Measurements from ENCODE around the gene ARHGEF17. TPM values are rescaled to one million over a fixed set of nuclear protein-coding genes. Genes with fewer than 3 reads are reported as not detected.

ARHGEF17 gene
- total RNA-seq, 4 donors from 2014 or later = 54.0 to 125 (median 61.4) TPM

- Histone ChIP-seq H3K9me3 (no peaks in the 10 kb centered on the region), H3K27ac (no peak overlapping the region), H3K36me3 (no peaks in the 10 kb centered on the region), H3K4me1 (peaks cover 0 to 17% of the 10 kb centered on the region in 2 donors), H3K4me3 (replicated peaks in 1 of 3) (no peak overlapping the region), H3K27me3 (no peaks in the 10 kb centered on the region)
- DNase-seq = no peak
- WGBS, 2 donors = 81 to 90% methylated on average over 2 to 3 of the region's 3 CpGs
- intact Hi-C loops (cut with DNase I) = no loop called here
- no peak for TF ChIP-seq CTCF (IDR thresholded peaks at IDR 0.05)
Measured at GRCh38 chr11:73284106-73284505, 24.0 kb upstream of the ARHGEF17 start.

GRCh38 chr11:73285721-73286120 is 22.4 kb upstream of the ARHGEF17 start:
- no peaks in the 10 kb centered on the region for H3K27me3 ChIP-seq
- H3K36me3 ChIP-seq = no peaks in the 10 kb centered on the region
- no peaks in the 10 kb centered on the region for H3K9me3 ChIP-seq
- WGBS, 2 donors = 93 to 100% methylated on average over 1 of the region's 1 CpG
- H3K27ac ChIP-seq = no peak overlapping the region
- TF ChIP-seq CTCF (IDR thresholded peaks at IDR 0.05) = no peak
- TF ChIP-seq POLR2A (IDR thresholded peaks at IDR 0.05) = no peak
- H3K4me1 ChIP-seq = peaks cover 0 to 26% of the 10 kb centered on the region in 2 donors
- intact Hi-C loops (cut with DNase I) = loop anchor here (5.0 kb wide), 1 partner anchor 43 kb away; no protein-coding TSS in a partner anchor
- no peak for DNase-seq
- no peak overlapping the region for H3K4me3 ChIP-seq (replicated peaks in 1 of 3)

DNA sequence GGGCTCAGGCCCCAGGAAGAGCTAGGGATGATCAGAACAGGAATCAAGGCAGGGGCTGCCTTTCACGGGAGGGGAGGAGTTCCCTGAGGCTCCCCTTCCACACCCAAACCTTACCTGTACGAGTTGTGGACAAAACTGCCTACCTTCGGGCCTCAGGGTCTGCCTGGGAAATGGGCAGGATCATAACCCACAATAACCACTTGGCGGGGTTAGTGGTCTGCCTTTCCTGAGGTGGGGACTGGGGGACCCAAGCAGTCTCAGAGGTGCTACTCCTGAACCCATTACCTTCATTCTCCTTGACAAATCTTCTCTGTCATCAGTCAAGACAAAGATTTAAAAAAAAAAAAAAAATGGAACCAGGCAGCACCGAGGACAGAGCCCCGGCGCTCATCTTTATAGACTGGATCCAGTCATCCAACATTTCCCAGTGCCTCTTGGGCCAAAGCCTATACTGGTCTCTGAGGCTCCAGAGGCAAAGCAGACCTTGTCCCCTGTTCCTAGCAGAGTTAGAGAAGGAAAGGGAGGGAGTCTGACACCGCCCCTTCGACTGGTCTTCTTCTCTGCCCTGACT is 21.8 kb upstream of the ARHGEF17 start:
- WGBS, 2 donors = 86 to 92% methylated on average over 9 of the region's 9 CpGs
- H3K4me1 ChIP-seq = peaks cover 0 to 26% of the 10 kb centered on the region in 2 donors
- intact Hi-C loops (cut with DNase I) = loop anchor here (5.0 kb wide), 1 partner anchor 44 kb away; no protein-coding TSS in a partner anchor

DNA sequence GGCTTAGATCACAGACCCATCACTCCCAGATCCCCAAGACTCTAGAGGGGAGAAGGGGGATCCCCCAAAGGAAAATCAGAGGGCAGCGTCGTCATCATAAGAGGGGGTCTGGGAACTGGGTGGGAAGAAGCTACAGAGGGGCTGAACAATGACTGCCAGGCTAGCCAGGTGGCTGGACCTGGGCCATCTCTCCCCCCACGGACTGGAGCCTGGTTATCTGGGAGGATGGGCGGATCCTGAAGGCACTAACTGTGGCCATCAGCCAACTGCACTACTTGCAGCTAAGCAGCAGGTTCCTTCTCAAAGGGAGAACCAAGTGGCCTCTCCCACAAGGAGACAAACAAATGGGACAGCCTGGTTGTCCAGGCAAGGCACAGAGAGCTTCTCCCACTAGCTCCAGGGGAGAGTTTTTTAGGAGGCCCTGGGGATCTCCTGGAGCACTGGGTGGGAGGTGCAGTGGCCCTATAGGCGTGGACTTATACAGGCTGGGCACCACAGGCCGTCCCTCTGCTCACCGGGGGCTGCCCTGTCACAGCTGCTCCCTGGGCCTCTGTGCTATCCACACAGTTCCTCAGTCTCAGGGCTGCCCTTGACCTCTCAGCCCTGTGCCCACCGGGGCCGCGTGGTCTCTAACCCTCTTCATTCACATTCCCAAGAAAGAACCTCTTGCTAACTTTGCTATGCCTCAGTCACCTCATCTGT is 20.5 kb upstream of the ARHGEF17 start:
- no peaks in the 10 kb centered on the region for H3K27me3 ChIP-seq
- intact Hi-C loops (cut with DNase I) = loop anchor here (2.0 to 5.0 kb wide), 2 partner anchors 45 to 103 kb away; no protein-coding TSS in a partner anchor
- WGBS, 2 donors = 82 to 83% methylated on average over 4 to 7 of the region's 10 CpGs
- no peak overlapping the region for H3K4me3 ChIP-seq (replicated peaks in 1 of 3)
- DNase-seq = peak; percentile 41 to 49
- TF ChIP-seq CTCF (IDR thresholded peaks at IDR 0.05) = no peak
- no peak for TF ChIP-seq POLR2A (IDR thresholded peaks at IDR 0.05)
- H3K27ac ChIP-seq = no peak overlapping the region
- H3K9me3 ChIP-seq = no peaks in the 10 kb centered on the region
- H3K36me3 ChIP-seq = no peaks in the 10 kb centered on the region
- peaks cover 0 to 26% of the 10 kb centered on the region in 2 donors for H3K4me1 ChIP-seq

More for the DNA sequence above, 21.8 kb upstream of the ARHGEF17 start:
- no peaks in the 10 kb centered on the region for H3K36me3 ChIP-seq
- H3K27ac ChIP-seq = no peak overlapping the region
- no peak for DNase-seq
- H3K9me3 ChIP-seq = no peaks in the 10 kb centered on the region
- no peak overlapping the region for H3K4me3 ChIP-seq (replicated peaks in 1 of 3)
- no peaks in the 10 kb centered on the region for H3K27me3 ChIP-seq
- TF ChIP-seq CTCF (IDR thresholded peaks at IDR 0.05) (no peak), POLR2A (IDR thresholded peaks at IDR 0.05) (no peak)

Data from thyroid gland (tissue), 4 donors.